HG03565 (cell line): ENCODE data around the gene AGR2.

Source experiments
- ATAC-seq: cut with Tn5 transposase; IDR thresholded peaks from one replicate; pipeline ENCODE4 v1.9.1; 2021; ENCODE audit warnings: mild to moderate bottlenecking, moderate library complexity; ENCODE audit not compliant: unreplicated experiment

Gene AGR2

DNA sequence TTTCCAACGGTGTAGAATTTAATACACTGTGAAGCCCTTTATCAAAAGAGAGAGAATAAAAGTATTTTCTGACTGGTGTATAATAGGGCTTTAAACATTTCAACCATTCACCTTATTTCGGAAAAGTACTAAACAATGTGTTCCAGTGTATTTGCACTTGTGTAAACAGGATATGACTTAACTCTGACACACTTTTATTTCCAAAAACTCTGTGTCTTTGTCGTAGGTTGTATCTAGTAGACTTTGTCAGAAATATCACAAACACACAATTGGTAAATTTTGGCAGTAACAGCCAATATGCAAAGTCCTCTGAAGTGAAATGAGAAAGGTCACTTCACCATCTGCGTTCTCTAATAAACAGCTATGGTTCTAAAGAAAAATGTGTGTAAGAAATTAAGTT is 61.6 kb downstream of the AGR2 start:
- ATAC-seq = no peak

DNA sequence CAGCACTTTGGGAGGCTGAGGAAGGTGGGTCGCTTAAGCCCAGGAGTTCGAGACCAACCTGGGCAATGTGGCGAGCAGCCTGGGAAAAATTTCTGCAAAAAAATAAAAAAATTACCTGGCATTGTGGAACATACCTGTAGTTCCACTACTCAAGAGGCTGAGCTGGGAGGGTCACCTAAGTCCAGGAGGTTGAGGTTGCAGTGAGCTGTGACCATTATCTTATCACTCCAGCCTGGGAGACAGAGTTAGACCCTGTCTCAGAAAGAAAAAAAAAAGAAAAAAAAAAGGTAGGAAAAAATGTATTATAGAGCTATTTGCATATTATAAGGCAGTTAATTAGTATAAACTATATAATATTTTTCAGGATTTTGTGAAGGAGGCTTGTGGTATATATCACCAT is 62.3 kb downstream of the AGR2 start:
- no peak for ATAC-seq
